Prostate gland (tissue), 2 donors: ENCODE data around the gene INPP5J.

Source experiments
- CTCF ChIP-seq, 4 experiments: fragments of 200-600 bp in 2 of 4; fragments of 450-650 bp in 2 of 4; sonication (generic) in 2 of 4; IDR thresholded peaks; 1 replicate in 3 of 4; 2 replicates in 1 of 4; pipeline ENCODE4 v1.5.1; 2016 to 2019; ENCODE audit warnings: antibody characterized with exemption in 4 of 4, mild to moderate bottlenecking in 2 of 4, moderate library complexity in 2 of 4
- POLR2A ChIP-seq: fragments of 450-650 bp; IDR thresholded peaks from one replicate; pipeline ENCODE4 v1.6.1; 2016; ENCODE audit warnings: antibody characterized with exemption, mild to moderate bottlenecking
- POLR2AphosphoS5 ChIP-seq: sonication (generic); formaldehyde crosslinking; IDR thresholded peaks from one replicate; pipeline ENCODE4 v1.6.1; 2017; ENCODE audit warnings: antibody characterized with exemption

DNA sequence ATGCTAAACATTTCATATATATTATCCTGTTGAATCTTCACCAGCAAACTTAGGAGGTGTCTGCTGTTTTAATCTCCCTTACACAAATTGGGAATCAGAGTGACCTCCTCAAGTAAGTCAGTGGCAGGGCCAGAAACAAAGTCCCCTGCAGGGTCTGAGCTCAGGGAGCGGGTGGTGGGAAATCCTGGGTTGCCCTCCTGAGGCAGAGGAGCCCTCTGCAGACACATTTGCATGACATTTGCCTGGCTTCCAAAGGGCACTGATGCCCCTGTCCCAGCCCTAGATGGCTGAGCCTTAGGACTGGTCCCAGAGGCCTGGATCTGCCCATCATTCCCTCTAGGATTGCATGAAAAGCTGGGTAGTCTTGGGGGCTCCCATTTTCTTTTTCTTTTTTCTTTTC is 2.1 kb upstream of the INPP5J start:
- no peak for TF ChIP-seq POLR2A
- no peak for TF ChIP-seq CTCF (IDR thresholded peaks at IDR 0.05)
- no peak for TF ChIP-seq POLR2AphosphoS5
